Caco-2 (cell line): ENCODE results near the gene SELENOS. TPM values are rescaled to one million over a fixed set of nuclear protein-coding genes. Genes with fewer than 3 reads are reported as not detected.

Experiments used
- BruUV-seq: library from RNA; stranded (reverse); fragments of 400-500 nt; replicated peaks from 2 replicates; lab custom pipeline; 2021; lab: Mats Ljungman, UMichigan
- CTCF ChIA-PET: fragments of 300-600 bp; sonication (Branson Sonifier 250); formaldehyde crosslinking; loops from one replicate; lab custom pipeline; 2022; ENCODE audit warnings: antibody characterized with exemption; lab: Charles Lee
- POLR2A ChIA-PET: fragments of 300-600 bp; sonication (Branson Sonifier 250); formaldehyde crosslinking; loops from one replicate; lab custom pipeline; 2022; ENCODE audit warnings: antibody characterized with exemption; lab: Charles Lee
- DNase-seq, 2 experiments: peaks; one replicate each; pipeline versions ENCODE4 v3.0.0 to v3.0.0-alpha.2; 2020 to 2022
- H3K27me3 ChIP-seq: replicated peaks from 2 replicates; pipeline ENCODE4 v1.6.0; 2011; ENCODE audit warnings: low read length; ENCODE audit not compliant: control insufficient read depth, insufficient read depth
- H3K36me3 ChIP-seq: 2 replicates; pipeline ENCODE4 v1.5.1; 2011; ENCODE audit warnings: low read length; ENCODE audit not compliant: control insufficient read depth, insufficient read depth
- H3K4me1 ChIP-seq: fragments of 250-450 bp; sonication (Bioruptor Pico); 2 replicates; pipeline ENCODE4 v1.5.1; 2020; ENCODE audit warnings: mild to moderate bottlenecking
- H3K4me3 ChIP-seq: 2 replicates; pipeline ENCODE4 v1.5.1; 2011; ENCODE audit warnings: low read depth, mild to moderate bottlenecking, control low read depth, low read length
- H3K9me3 ChIP-seq: fragments of 250-450 bp; sonication (Bioruptor Pico); 2 replicates; pipeline ENCODE4 v1.5.1; 2020; ENCODE audit warnings: mild to moderate bottlenecking, moderate library complexity
- H3K27ac Mint-ChIP-seq: one replicate; pipeline ENCODE4 v1.8.0; 2022; ENCODE audit warnings: mixed read lengths; ENCODE audit not compliant: unreplicated experiment
- H3K27me3 Mint-ChIP-seq: one replicate; pipeline ENCODE4 v1.8.0; 2022; ENCODE audit warnings: mixed read lengths; ENCODE audit not compliant: insufficient read depth, unreplicated experiment
- H3K36me3 Mint-ChIP-seq: one replicate; pipeline ENCODE4 v1.8.0; 2022; ENCODE audit warnings: mild to moderate bottlenecking, mixed read lengths; ENCODE audit not compliant: insufficient read depth, unreplicated experiment
- H3K4me1 Mint-ChIP-seq: one replicate; pipeline ENCODE4 v1.8.0; 2022; ENCODE audit warnings: low read depth, mixed read lengths; ENCODE audit not compliant: unreplicated experiment
- H3K4me3 Mint-ChIP-seq: one replicate; pipeline ENCODE4 v1.8.0; 2022; ENCODE audit warnings: mild to moderate bottlenecking, moderate library complexity, mixed read lengths; ENCODE audit not compliant: unreplicated experiment
- H3K9me3 Mint-ChIP-seq: one replicate; pipeline ENCODE4 v1.8.0; 2022; ENCODE audit warnings: mixed read lengths; ENCODE audit not compliant: unreplicated experiment
- intact Hi-C: fragments of 100-400 bp; cut with micrococcal nuclease; formaldehyde crosslinking; loops from one replicate; pipeline ENCODE4 v1.10.0; 2022; ENCODE audit not compliant: unreplicated experiment
- total RNA-seq: library from RNA; stranded (reverse); gene quantifications from 2 replicates; pipeline ENCODE4 v1.2.3, GENCODE V29; 2022
- TF ChIP-seq, protein P1 (sequence below), 2 experiments: fragments of 200-600 bp in 1 of 2; IDR thresholded peaks; 1 replicate in 1 of 2; 2 replicates in 1 of 2; pipeline versions ENCODE4 v1.5.1 to v1.8.0; 2011 to 2022; ENCODE audit warnings: antibody characterized with exemption in 1 of 2, control low read depth in 1 of 2, inconsistent platforms in 1 of 2, low read depth in 1 of 2, low read length in 1 of 2, mild to moderate bottlenecking in 1 of 2, moderate library complexity in 1 of 2; ENCODE audit not compliant: insufficient read depth in 1 of 2, severe bottlenecking in 1 of 2, unreplicated experiment in 1 of 2

The SELENOS gene
- total RNA-seq, 1 experiment from 2014 or later, result 71.3 TPM

- BruUV-seq, result no TSS peak
- Histone ChIP-seq H3K9me3 (no peaks in the 10 kb centered on the region), H3K27me3 (no peaks in the 10 kb centered on the region), H3K36me3 (no peaks in the 10 kb centered on the region; the same call in 1 of the 2 replicates), H3K4me3 (no peak overlapping the region), H3K4me1 (no peaks in the 10 kb centered on the region)
- H3K36me3 Mint-ChIP-seq, result no peaks in the 10 kb centered on the region
- H3K27ac Mint-ChIP-seq, result no peak overlapping the region
- DNase-seq, result no peak
- H3K27me3 Mint-ChIP-seq, result no peaks in the 10 kb centered on the region
- H3K4me3 Mint-ChIP-seq, result no peak overlapping the region
- intact Hi-C loops, result no loop called here
- POLR2A ChIA-PET, result no interaction called here
- CTCF ChIA-PET, result no interaction called here
- TF ChIP-seq, protein P1, sequence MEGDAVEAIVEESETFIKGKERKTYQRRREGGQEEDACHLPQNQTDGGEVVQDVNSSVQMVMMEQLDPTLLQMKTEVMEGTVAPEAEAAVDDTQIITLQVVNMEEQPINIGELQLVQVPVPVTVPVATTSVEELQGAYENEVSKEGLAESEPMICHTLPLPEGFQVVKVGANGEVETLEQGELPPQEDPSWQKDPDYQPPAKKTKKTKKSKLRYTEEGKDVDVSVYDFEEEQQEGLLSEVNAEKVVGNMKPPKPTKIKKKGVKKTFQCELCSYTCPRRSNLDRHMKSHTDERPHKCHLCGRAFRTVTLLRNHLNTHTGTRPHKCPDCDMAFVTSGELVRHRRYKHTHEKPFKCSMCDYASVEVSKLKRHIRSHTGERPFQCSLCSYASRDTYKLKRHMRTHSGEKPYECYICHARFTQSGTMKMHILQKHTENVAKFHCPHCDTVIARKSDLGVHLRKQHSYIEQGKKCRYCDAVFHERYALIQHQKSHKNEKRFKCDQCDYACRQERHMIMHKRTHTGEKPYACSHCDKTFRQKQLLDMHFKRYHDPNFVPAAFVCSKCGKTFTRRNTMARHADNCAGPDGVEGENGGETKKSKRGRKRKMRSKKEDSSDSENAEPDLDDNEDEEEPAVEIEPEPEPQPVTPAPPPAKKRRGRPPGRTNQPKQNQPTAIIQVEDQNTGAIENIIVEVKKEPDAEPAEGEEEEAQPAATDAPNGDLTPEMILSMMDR (IDR thresholded peaks at IDR 0.05; ENCODE audit: insufficient read depth in 1 of 2, low read depth in 1 of 2, low read length in 1 of 2, severe bottlenecking in 1 of 2, unreplicated experiment in 1 of 2), result no peak
- H3K4me1 Mint-ChIP-seq, result no peaks in the 10 kb centered on the region
- H3K9me3 Mint-ChIP-seq, result no peaks in the 10 kb centered on the region
These were observed 49.0 kb downstream of the SELENOS start for GRCh38 chr15:101228313-101228712.

- Histone ChIP-seq H3K27me3 (no peaks in the 10 kb centered on the region), H3K4me3 (no peak overlapping the region), H3K9me3 (no peaks in the 10 kb centered on the region), H3K4me1 (no peaks in the 10 kb centered on the region), H3K36me3 (no peaks in the 10 kb centered on the region; the same call in 1 of the 2 replicates)
- intact Hi-C loops, result no loop called here
- no peaks in the 10 kb centered on the region for H3K27me3 Mint-ChIP-seq
- no peak overlapping the region for H3K27ac Mint-ChIP-seq
- no TSS peak for BruUV-seq
- no peaks in the 10 kb centered on the region for H3K9me3 Mint-ChIP-seq
- H3K4me1 Mint-ChIP-seq, result peaks cover 4% of the 10 kb centered on the region
- no peak for DNase-seq
- CTCF ChIA-PET, result no interaction called here
- POLR2A ChIA-PET, result interaction anchor here (0.6 kb wide), 1 partner anchor 16 kb away, joined by 5 read pairs; no protein-coding TSS in a partner anchor
- H3K36me3 Mint-ChIP-seq, result no peaks in the 10 kb centered on the region
- TF ChIP-seq, protein P1 (IDR thresholded peaks at IDR 0.05; ENCODE audit: insufficient read depth in 1 of 2, low read depth in 1 of 2, low read length in 1 of 2, severe bottlenecking in 1 of 2, unreplicated experiment in 1 of 2), result no peak
- H3K4me3 Mint-ChIP-seq, result no peak overlapping the region
These were observed 51.6 kb downstream of the SELENOS start for GRCh38 chr15:101225658-101226057.

Other genes starting within 250 kb of the SELENOS start
- 17.5 and 18.7 TPM in 2 replicates for gene CHSY1, start 25.4 kb downstream of the SELENOS start, total RNA-seq
- 123 and 132 TPM in 2 replicates for gene SNRPA1, start 17.8 kb upstream of the SELENOS start, total RNA-seq
- 69.5 and 70.6 TPM in 2 replicates for gene PCSK6, start 212.2 kb upstream of the SELENOS start, total RNA-seq